PC-3 (cell line): Measurements from ENCODE around the gene LINC01488. TPM values are rescaled to one million over a fixed set of nuclear protein-coding genes. Genes with fewer than 3 reads are reported as not detected.
A peak's percentile ranks its signal among the peaks of the same experiment; 100 is the strongest.

Source experiments
- ATAC-seq: fragments of 200-7000 bp; cut with Tn5 transposase; 2 replicates; pipeline ENCODE4 v1.9.1; 2020; ENCODE audit warnings: mild to moderate bottlenecking, moderate library complexity
- BruUV-seq: library from RNA; stranded (reverse); fragments of 400-500 nt; replicated peaks from 2 replicates; lab custom pipeline; 2021; lab: Mats Ljungman, UMichigan
- CTCF ChIA-PET: fragments of 300-600 bp; sonication (Branson Sonifier 250); formaldehyde crosslinking; loops from one replicate; lab custom pipeline; 2022; ENCODE audit warnings: antibody characterized with exemption; lab: Charles Lee
- POLR2A ChIA-PET: fragments of 300-600 bp; sonication (Branson Sonifier 250); formaldehyde crosslinking; loops from one replicate; lab custom pipeline; 2022; ENCODE audit warnings: antibody characterized with exemption; ENCODE audit not compliant: unreplicated experiment; lab: Charles Lee
- DNase-seq: peaks from one replicate; pipeline ENCODE4 v3.0.0-alpha.2; 2015
- H2AFZ ChIP-seq: fragments of 300-600 bp; sonication (generic); 2 replicates; pipeline ENCODE4 v1.6.0; 2016; ENCODE audit warnings: antibody characterized with exemption, low read length
- H3F3A ChIP-seq: fragments of 300-600 bp; sonication (generic); one replicate; pipeline ENCODE4 v1.6.0; 2017; ENCODE audit warnings: antibody characterized with exemption, low read length, control low read depth, mild to moderate bottlenecking; ENCODE audit not compliant: unreplicated experiment
- H3K27ac ChIP-seq: fragments of 300-600 bp; sonication (generic); 2 replicates; pipeline ENCODE4 v1.5.1; 2016; ENCODE audit warnings: mild to moderate bottlenecking, low read length
- H3K27me3 ChIP-seq: fragments of 300-600 bp; sonication (generic); 2 replicates; pipeline ENCODE4 v1.6.1; 2016; ENCODE audit warnings: low read length, mixed read lengths
- H3K36me3 ChIP-seq: fragments of 300-600 bp; sonication (generic); 2 replicates; pipeline ENCODE4 v1.6.1; 2016; ENCODE audit warnings: low read depth, mixed run types, low read length, mixed read lengths
- H3K4me1 ChIP-seq: fragments of 300-600 bp; sonication (generic); 2 replicates; pipeline ENCODE4 v1.5.1; 2016; ENCODE audit warnings: low read length; ENCODE audit not compliant: insufficient read depth
- H3K4me2 ChIP-seq: fragments of 300-600 bp; sonication (generic); 2 replicates; pipeline ENCODE4 v1.6.0; 2016; ENCODE audit warnings: low read length
- H3K4me3 ChIP-seq: fragments of 300-600 bp; sonication (generic); 2 replicates; pipeline ENCODE4 v1.5.1; 2016; ENCODE audit warnings: mild to moderate bottlenecking, low read length, mixed read lengths
- H3K79me2 ChIP-seq: fragments of 300-600 bp; sonication (generic); 2 replicates; pipeline ENCODE4 v1.6.1; 2017; ENCODE audit warnings: low read length, mixed read lengths
- H3K9ac ChIP-seq: fragments of 300-600 bp; sonication (generic); 2 replicates; pipeline ENCODE4 v1.6.0; 2016; ENCODE audit warnings: mild to moderate bottlenecking, low read length
- H3K9me2 ChIP-seq: fragments of 300-600 bp; sonication (generic); replicated peaks from 2 replicates; pipeline ENCODE4 v1.6.1; 2016; ENCODE audit warnings: mixed run types, low read length, mixed read lengths
- H3K9me3 ChIP-seq: fragments of 300-600 bp; sonication (generic); 2 replicates; pipeline ENCODE4 v1.6.1; 2016; ENCODE audit warnings: low read length, mixed read lengths
- H4K20me1 ChIP-seq: fragments of 300-600 bp; sonication (generic); 2 replicates; pipeline ENCODE4 v1.6.1; 2016; ENCODE audit warnings: low read length, mixed read lengths
- EZH2 ChIP-seq: fragments of 300-600 bp; sonication (generic); IDR thresholded peaks from one replicate; pipeline ENCODE4 v1.6.1; 2017; ENCODE audit warnings: antibody characterized with exemption, mild to moderate bottlenecking, low read length; ENCODE audit not compliant: unreplicated experiment
- EZH2phosphoT487 ChIP-seq: fragments of 300-600 bp; sonication (generic); IDR thresholded peaks from 2 replicates; pipeline ENCODE4 v1.6.1; 2018; ENCODE audit warnings: mild to moderate bottlenecking, antibody characterized with exemption, low read length, borderline replicate concordance
- intact Hi-C: fragments of 100-400 bp; cut with micrococcal nuclease; formaldehyde crosslinking; loops from 2 replicates; pipeline ENCODE4 v1.9.0; 2023
- total RNA-seq: library from RNA; depleted of rRNA; stranded (reverse); fragments of >200 nt; gene quantifications from 2 replicates; pipeline ENCODE4 v1.2.3, GENCODE V29; 2014
- TF ChIP-seq, protein P1 (sequence below): fragments of 300-600 bp; sonication (generic); conservative IDR thresholded peaks from 2 replicates; pipeline ENCODE4 v1.5.1; 2017; ENCODE audit warnings: antibody characterized with exemption, low read depth, mild to moderate bottlenecking, low read length

The LINC01488 gene
- total RNA-seq, 1 experiment from 2014 or later, result not detected

DNA sequence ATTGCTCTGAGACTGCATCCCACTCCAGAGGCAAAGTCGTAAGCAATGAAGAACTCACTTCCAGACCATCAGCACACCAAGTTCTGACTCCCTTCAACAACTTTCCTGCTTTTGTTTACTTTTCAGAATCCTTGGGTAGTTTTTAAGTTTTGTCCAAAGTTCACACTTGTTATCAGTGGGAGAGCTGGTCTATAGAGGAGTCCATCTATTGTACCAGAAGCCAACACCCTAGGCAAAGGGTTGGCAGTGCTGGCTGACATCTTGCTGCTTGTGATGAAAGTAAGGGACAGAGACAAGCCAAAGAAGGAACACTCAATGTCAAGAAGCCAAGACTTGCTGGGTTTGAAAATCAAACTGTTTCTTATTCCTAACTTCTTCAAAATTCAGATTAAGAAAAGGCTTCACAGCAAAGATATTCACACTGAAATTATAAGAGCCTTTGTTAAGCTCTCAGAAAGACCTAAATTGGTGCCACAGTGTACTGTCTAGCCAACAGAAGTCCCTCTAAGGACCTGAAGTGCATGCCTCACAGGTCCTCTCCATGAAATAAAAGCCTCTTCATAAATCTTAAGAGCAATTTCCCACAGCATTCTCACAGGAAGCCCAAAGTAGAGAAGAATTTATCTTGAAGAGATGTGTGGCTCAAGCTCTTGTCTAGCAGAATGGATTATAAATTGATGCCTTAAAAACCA lies 21.5 kb upstream of the LINC01488 start:
- ATAC-seq, result peak; percentile 30
- BruUV-seq, result TSS peak; percentile 82
- no peaks in the 10 kb centered on the region for H3K9me2 ChIP-seq
- no peaks in the 10 kb centered on the region for H3F3A ChIP-seq
- H2AFZ ChIP-seq, result peak overlapping the region; percentile 3
- ChIA-PET POLR2A (interaction anchor here (0.7 kb wide), 1 partner anchor 186 kb away, joined by 3 read pairs; no protein-coding TSS in a partner anchor), CTCF (no interaction called here)
- H3K27me3 ChIP-seq, result no peaks in the 10 kb centered on the region
- H3K79me2 ChIP-seq, result no peaks in the 10 kb centered on the region
- H3K4me3 ChIP-seq, result no peak overlapping the region
- peak overlapping the region; percentile 49 for H3K9ac ChIP-seq
- peaks cover 9% of the 10 kb centered on the region for H3K4me1 ChIP-seq
- intact Hi-C loops, result no loop called here
- H3K36me3 ChIP-seq, result peaks cover 5% of the 10 kb centered on the region; the same call in 1 of the 2 replicates
- peak overlapping the region; percentile 43 for H3K4me2 ChIP-seq
- no peak for DNase-seq
- no peaks in the 10 kb centered on the region for H4K20me1 ChIP-seq
- H3K27ac ChIP-seq, result peak overlapping the region; percentile 84
- TF ChIP-seq, protein P1, sequence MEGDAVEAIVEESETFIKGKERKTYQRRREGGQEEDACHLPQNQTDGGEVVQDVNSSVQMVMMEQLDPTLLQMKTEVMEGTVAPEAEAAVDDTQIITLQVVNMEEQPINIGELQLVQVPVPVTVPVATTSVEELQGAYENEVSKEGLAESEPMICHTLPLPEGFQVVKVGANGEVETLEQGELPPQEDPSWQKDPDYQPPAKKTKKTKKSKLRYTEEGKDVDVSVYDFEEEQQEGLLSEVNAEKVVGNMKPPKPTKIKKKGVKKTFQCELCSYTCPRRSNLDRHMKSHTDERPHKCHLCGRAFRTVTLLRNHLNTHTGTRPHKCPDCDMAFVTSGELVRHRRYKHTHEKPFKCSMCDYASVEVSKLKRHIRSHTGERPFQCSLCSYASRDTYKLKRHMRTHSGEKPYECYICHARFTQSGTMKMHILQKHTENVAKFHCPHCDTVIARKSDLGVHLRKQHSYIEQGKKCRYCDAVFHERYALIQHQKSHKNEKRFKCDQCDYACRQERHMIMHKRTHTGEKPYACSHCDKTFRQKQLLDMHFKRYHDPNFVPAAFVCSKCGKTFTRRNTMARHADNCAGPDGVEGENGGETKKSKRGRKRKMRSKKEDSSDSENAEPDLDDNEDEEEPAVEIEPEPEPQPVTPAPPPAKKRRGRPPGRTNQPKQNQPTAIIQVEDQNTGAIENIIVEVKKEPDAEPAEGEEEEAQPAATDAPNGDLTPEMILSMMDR, result no peak
- no peak for TF ChIP-seq EZH2
- TF ChIP-seq EZH2phosphoT487, result no peak
- H3K9me3 ChIP-seq, result peaks cover 16% of the 10 kb centered on the region

GRCh38 chr11:69460540-69461257 lies 20.8 kb upstream of the LINC01488 start:
- Histone ChIP-seq H3K4me1 (peaks cover 9% of the 10 kb centered on the region), H3F3A (no peaks in the 10 kb centered on the region), H3K9me2 (no peaks in the 10 kb centered on the region), H4K20me1 (no peaks in the 10 kb centered on the region), H3K9me3 (peaks cover 16% of the 10 kb centered on the region), H3K27ac (peak overlapping the region; percentile 84), H3K9ac (peak overlapping the region; percentile 49), H3K27me3 (no peaks in the 10 kb centered on the region), H3K4me3 (no peak overlapping the region; the same call in 1 of the 2 replicates), H3K4me2 (peak overlapping the region; percentile 43), H3K79me2 (no peaks in the 10 kb centered on the region), H3K36me3 (peaks cover 5% of the 10 kb centered on the region; the same call in 1 of the 2 replicates), H2AFZ (peak overlapping the region; percentile 3)
- peak; percentile 97 for DNase-seq
- intact Hi-C loops, result no loop called here
- no TSS peak for BruUV-seq
- ChIA-PET POLR2A (interaction anchor here (0.7 kb wide), 1 partner anchor 186 kb away, joined by 3 read pairs; no protein-coding TSS in a partner anchor), CTCF (no interaction called here)
- peak; percentile 100 for ATAC-seq
- no peak for TF ChIP-seq EZH2phosphoT487
- TF ChIP-seq EZH2, result no peak

GRCh38 chr11:69461272-69461962 lies 20.0 kb upstream of the LINC01488 start:
- Histone ChIP-seq H3K9ac (no peak overlapping the region), H3K9me2 (no peaks in the 10 kb centered on the region), H3K79me2 (no peaks in the 10 kb centered on the region), H3K4me2 (no peak overlapping the region), H3K4me1 (peaks cover 9% of the 10 kb centered on the region), H3K27me3 (no peaks in the 10 kb centered on the region), H3K9me3 (peaks cover 16% of the 10 kb centered on the region), H4K20me1 (no peaks in the 10 kb centered on the region), H3K4me3 (no peak overlapping the region; the same call in 1 of the 2 replicates), H2AFZ (no peak overlapping the region), H3F3A (no peaks in the 10 kb centered on the region), H3K36me3 (peaks cover 5% of the 10 kb centered on the region; the same call in 1 of the 2 replicates), H3K27ac (no peak overlapping the region)
- ATAC-seq (no peak), DNase-seq (no peak)
- no peak for TF ChIP-seq EZH2
- TF ChIP-seq EZH2phosphoT487, result no peak
- TF ChIP-seq, protein P1, result no peak
- CTCF ChIA-PET, result no interaction called here
- intact Hi-C loops, result no loop called here
- no TSS peak for BruUV-seq
- POLR2A ChIA-PET, result no interaction called here
